Lower leg skin (tissue), 4 donors: ENCODE measurements around the gene TNFRSF8. TPM values are rescaled to one million over a fixed set of nuclear protein-coding genes. Genes with fewer than 3 reads are reported as not detected.

Source experiments
- DNase-seq, 2 donors: peaks; one replicate each; pipeline ENCODE4 v3.0.0-alpha.2; 2019; ENCODE audit warnings: low spot score in 2 of 2
- H3K4me3 ChIP-seq: fragments of 200-600 bp; sonication (generic); 2 replicates; pipeline ENCODE4 v1.5.1; 2017; ENCODE audit warnings: mild to moderate bottlenecking, low read depth; ENCODE audit not compliant: poor library complexity, severe bottlenecking
- CTCF ChIP-seq, 3 donors: fragments of 450-650 bp; IDR thresholded peaks; one replicate each; pipeline ENCODE4 v1.5.1; 2016; ENCODE audit warnings: antibody characterized with exemption in 3 of 3, mild to moderate bottlenecking in 3 of 3, moderate library complexity in 2 of 3
- POLR2A ChIP-seq, 2 donors: fragments of 450-650 bp; IDR thresholded peaks; one replicate each; pipeline ENCODE4 v1.6.1; 2016 to 2017; ENCODE audit warnings: antibody characterized with exemption in 2 of 2, mild to moderate bottlenecking in 1 of 2, moderate library complexity in 1 of 2
- WGBS, 2 donors: methylation state at CpG; one replicate each; pipeline ENCODE4 v1.1.5; 2018; 5-methylcytosine and 5-hydroxymethylcytosine counted together
- intact Hi-C: fragments of 100-400 bp; cut with DNase I; formaldehyde crosslinking; loops from one replicate; pipeline ENCODE4 v1.15.0; 2023; ENCODE audit warnings: low total_unique reads
- total RNA-seq, 4 donors: library from RNA; depleted of rRNA; stranded (reverse); fragments of >200 nt; gene quantifications; one replicate each; pipeline ENCODE4 v1.1.0, GENCODE V29; 2016

TNFRSF8 gene
- total RNA-seq, 4 donors from 2014 or later: 0.72 to 4.1 (median 1.9) TPM

DNA sequence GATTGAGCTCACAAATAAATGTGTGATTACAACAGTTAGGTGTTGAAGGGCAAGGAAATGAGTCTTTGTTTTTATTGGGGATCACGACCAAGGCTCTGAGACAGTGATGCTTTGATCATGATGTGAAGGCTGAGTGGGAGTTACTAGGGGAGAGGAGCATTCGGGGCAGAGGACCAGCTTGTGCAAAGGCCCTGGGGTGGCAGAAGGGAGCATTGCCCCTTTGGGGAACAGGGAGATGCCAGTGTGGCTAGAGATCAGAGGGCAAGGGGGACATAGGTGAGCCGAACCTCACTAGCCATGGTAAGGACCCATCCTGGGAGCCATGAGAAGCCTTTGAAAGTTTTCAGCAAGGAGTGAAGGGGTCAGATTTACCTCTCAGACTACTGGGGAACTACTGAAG, 31.1 kb downstream of the TNFRSF8 start:
- H3K4me3 ChIP-seq: no peak overlapping the region
- no peak for DNase-seq
- no peak for TF ChIP-seq POLR2A (IDR thresholded peaks at IDR 0.05)
- TF ChIP-seq CTCF (IDR thresholded peaks at IDR 0.05): no peak
- intact Hi-C loops: no loop called here
- WGBS, 2 donors: 84 to 92% methylated on average over 3 of the region's 3 CpGs

DNA sequence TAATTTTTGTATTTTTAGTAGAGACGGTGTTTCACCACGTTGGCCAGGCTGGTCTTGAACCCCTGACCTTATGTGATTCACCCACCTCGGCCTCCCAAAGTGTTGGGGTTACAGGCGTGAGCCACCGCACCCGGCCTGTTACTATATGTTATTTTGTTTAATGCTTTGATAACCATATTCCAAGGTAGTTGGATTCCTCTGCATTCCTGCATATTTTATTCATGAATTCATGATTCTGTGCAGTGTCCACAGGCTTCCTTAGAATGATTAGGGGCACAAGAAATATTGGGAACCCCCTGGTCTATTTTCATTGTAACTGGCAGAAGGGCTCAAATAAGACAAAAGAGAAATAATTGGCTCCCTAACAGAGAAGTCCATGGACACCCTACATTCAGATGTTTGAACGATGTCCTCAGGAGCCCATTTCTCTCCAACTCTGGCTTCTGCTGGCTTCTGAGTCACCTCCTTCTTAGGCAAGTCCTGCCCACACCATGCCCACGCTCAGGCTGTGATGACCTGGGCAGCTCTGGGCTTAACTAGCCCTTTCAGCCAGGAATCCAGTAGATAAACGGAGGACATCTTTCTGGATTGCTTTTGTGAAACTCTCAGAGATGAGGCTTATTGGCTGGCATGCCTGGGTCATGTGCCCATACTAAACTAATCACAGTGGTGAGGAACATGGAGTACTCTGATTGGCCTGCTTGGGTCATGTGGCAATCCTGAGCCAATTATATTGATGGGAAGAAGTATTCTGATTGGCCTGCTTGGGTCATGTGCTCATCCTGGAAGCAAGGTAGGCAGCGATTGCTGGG, 32.6 kb downstream of the TNFRSF8 start:
- TF ChIP-seq CTCF (IDR thresholded peaks at IDR 0.05) (no peak), POLR2A (IDR thresholded peaks at IDR 0.05) (no peak)
- DNase-seq: no peak
- no peak overlapping the region for H3K4me3 ChIP-seq
- WGBS, 2 donors: 87 to 89% methylated on average over 10 of the region's 10 CpGs
- intact Hi-C loops: no loop called here

- 84 to 87% methylated on average over 5 of the region's 5 CpGs for WGBS, 2 donors
- no peak for DNase-seq
- intact Hi-C loops: no loop called here
- no peak overlapping the region for H3K4me3 ChIP-seq
- TF ChIP-seq CTCF (IDR thresholded peaks at IDR 0.05) (no peak), POLR2A (IDR thresholded peaks at IDR 0.05) (no peak)
Observed at GRCh38 chr1:12096615-12097014, 33.5 kb downstream of the TNFRSF8 start.

DNA sequence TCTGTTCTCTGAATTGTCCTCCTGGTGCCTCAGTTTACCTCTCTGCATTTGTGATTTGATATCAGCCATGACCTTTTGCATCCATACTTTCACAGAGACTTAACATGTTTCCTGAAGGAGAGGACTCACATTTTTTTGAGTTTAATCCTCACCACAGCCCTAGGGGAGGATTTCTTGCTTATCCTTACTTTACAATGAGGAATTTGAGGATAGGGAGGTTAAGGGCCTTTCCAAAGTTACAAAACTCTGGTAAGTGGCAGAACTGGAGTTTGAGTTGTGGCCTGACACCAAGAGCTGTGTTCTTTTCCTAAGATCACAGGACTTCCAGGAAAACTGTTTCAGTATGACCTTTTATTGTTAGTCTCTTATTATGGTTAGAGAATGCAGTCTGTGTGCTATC, 34.2 kb downstream of the TNFRSF8 start:
- intact Hi-C loops: no loop called here
- no peak overlapping the region for H3K4me3 ChIP-seq
- TF ChIP-seq POLR2A (IDR thresholded peaks at IDR 0.05): no peak
- TF ChIP-seq CTCF (IDR thresholded peaks at IDR 0.05): no peak
- no peak for DNase-seq

GRCh38 chr1:12098786-12099185, 35.7 kb downstream of the TNFRSF8 start:
- no peak overlapping the region for H3K4me3 ChIP-seq
- WGBS, 2 donors: 55% methylated on average over 1 of the region's 1 CpG
- no peak for TF ChIP-seq POLR2A (IDR thresholded peaks at IDR 0.05)
- TF ChIP-seq CTCF (IDR thresholded peaks at IDR 0.05): no peak
- intact Hi-C loops: no loop called here
- DNase-seq: no peak

DNA sequence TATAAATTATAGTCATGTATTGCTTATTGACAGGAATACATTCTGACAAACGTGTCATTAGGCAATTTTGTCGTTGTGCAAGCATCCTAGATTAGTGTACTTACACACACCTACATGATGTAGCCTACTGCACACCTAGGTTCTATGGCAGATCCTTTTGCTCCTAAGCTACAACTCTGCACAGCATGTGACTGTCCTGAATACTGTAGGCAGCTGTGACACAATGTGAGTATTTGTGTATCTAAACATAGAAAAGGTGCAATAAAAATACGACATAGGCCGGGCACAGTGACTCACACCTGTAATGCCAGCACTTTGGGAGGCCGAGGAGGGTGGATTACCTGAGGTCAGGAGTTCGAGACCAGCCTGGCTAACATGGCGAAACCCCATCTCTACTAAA, 36.5 kb downstream of the TNFRSF8 start:
- DNase-seq: no peak
- intact Hi-C loops: no loop called here
- no peak overlapping the region for H3K4me3 ChIP-seq
- TF ChIP-seq CTCF (IDR thresholded peaks at IDR 0.05) (no peak), POLR2A (IDR thresholded peaks at IDR 0.05) (no peak)
- WGBS, 2 donors: 71 to 72% methylated on average over 7 of the region's 7 CpGs
